T47D (cell line): ENCODE data around the gene XCL1.
A peak's percentile ranks its signal among the peaks of the same experiment; 100 is the strongest.
"Not testable (repeated sequence)": the region's sequence is repeated elsewhere in the genome, so short reads cannot be mapped to it uniquely, and the experiment has no call there.

Experiments used
- DNase-seq, 2 experiments: peaks; one replicate each; pipeline versions ENCODE4 v3.0.0 to v3.0.0-alpha.2; 2011 to 2012; ENCODE audit warnings: low read depth in 1 of 2, low spot score in 1 of 2
- JUND ChIP-seq: IDR thresholded peaks from 2 replicates; pipeline ENCODE4 v1.6.1; 2012; ENCODE audit warnings: low read depth
- in situ Hi-C: cut with HindIII; loops from 2 replicates; pipeline ENCODE4 v1.10.0; 2016; ENCODE audit warnings: low sequenced_read_pairs, low pct_unique_long_range_greater_than_20kb

Gene XCL1

GRCh38 chr1:168553680-168554553 lies 22.5 kb upstream of the XCL1 start:
- TF ChIP-seq JUND, result no peak
- in situ Hi-C loops, result no loop called here
- no peak for DNase-seq

- no peak for TF ChIP-seq JUND
- in situ Hi-C loops, result no loop called here
- DNase-seq, result no peak
Measured at GRCh38 chr1:168554603-168555483, 21.6 kb upstream of the XCL1 start.

- in situ Hi-C loops, result no loop called here
- no peak for DNase-seq
- TF ChIP-seq JUND, result no peak
Measured at GRCh38 chr1:168555508-168556046, 20.8 kb upstream of the XCL1 start.

GRCh38 chr1:168556647-168557046 lies 19.8 kb upstream of the XCL1 start:
- no peak for TF ChIP-seq JUND
- peak; percentile 6 to 51 for DNase-seq
- in situ Hi-C loops, result no loop called here

GRCh38 chr1:168560370-168560769 lies 16.0 kb upstream of the XCL1 start:
- DNase-seq, result no peak
- in situ Hi-C loops, result no loop called here
- no peak for TF ChIP-seq JUND

- in situ Hi-C loops, result no loop called here
- TF ChIP-seq JUND, result no peak
- DNase-seq, result no peak
Measured at GRCh38 chr1:168561989-168562388, 14.4 kb upstream of the XCL1 start.

GRCh38 chr1:168565825-168566224 lies 10.6 kb upstream of the XCL1 start:
- TF ChIP-seq JUND, result no peak
- DNase-seq, result no peak
- in situ Hi-C loops, result no loop called here

- in situ Hi-C loops, result no loop called here
- DNase-seq, result no peak
Measured at GRCh38 chr1:168567007-168567406, 9.4 kb upstream of the XCL1 start.

GRCh38 chr1:168567568-168567967 lies 8.8 kb upstream of the XCL1 start:
- no peak for TF ChIP-seq JUND
- DNase-seq, result no peak
- in situ Hi-C loops, result no loop called here

More at GRCh38 chr1:168567007-168567406, 9.4 kb upstream of the XCL1 start:
- TF ChIP-seq JUND, result no peak

- TF ChIP-seq JUND, result no peak
- in situ Hi-C loops, result no loop called here
Measured at GRCh38 chr1:168568346-168568745, 8.1 kb upstream of the XCL1 start.

GRCh38 chr1:168570652-168571051 lies 5.8 kb upstream of the XCL1 start:
- no peak for TF ChIP-seq JUND
- in situ Hi-C loops, result no loop called here
- no peak for DNase-seq

More at GRCh38 chr1:168568346-168568745, 8.1 kb upstream of the XCL1 start:
- no peak for DNase-seq

GRCh38 chr1:168572633-168573032 lies 3.8 kb upstream of the XCL1 start:
- in situ Hi-C loops, result no loop called here

GRCh38 chr1:168574234-168574633 lies 2.2 kb upstream of the XCL1 start:
- DNase-seq, result peak in 1 of 2 experiments; percentile 41
- in situ Hi-C loops, result not testable (repeated sequence)

More at GRCh38 chr1:168572633-168573032, 3.8 kb upstream of the XCL1 start:
- no peak for DNase-seq
- no peak for TF ChIP-seq JUND

- in situ Hi-C loops, DNase-seq: not testable (repeated sequence)
Measured at GRCh38 chr1:168578531-168579185, 2.3 kb downstream of the XCL1 start.

GRCh38 chr1:168580290-168580689 lies 3.9 kb downstream of the XCL1 start:
- DNase-seq, in situ Hi-C loops: not testable (repeated sequence)

- in situ Hi-C loops, DNase-seq: not testable (repeated sequence)
Measured at GRCh38 chr1:168580991-168581390, 4.6 kb downstream of the XCL1 start.
